MM.1S (cell line): ENCODE results near the gene REG3G.

Experiments used
- DNase-seq: peaks from one replicate; pipeline ENCODE4 v3.0.0-alpha.2; 2015
- H2AFZ ChIP-seq: fragments of 300-600 bp; sonication (generic); 2 replicates; pipeline ENCODE4 v1.6.0; 2016; ENCODE audit warnings: antibody characterized with exemption, low read length
- H3F3A ChIP-seq: fragments of 300-600 bp; sonication (generic); 2 replicates; pipeline ENCODE4 v1.6.1; 2016; ENCODE audit warnings: mild to moderate bottlenecking, antibody characterized with exemption, low read length, moderate library complexity, mixed read lengths; ENCODE audit not compliant: insufficient read depth
- H3K27ac ChIP-seq: fragments of 300-600 bp; sonication (generic); 2 replicates; pipeline ENCODE4 v1.5.1; 2016; ENCODE audit warnings: mild to moderate bottlenecking, low read length
- H3K27me3 ChIP-seq: fragments of 300-600 bp; sonication (generic); replicated peaks from 2 replicates; pipeline ENCODE4 v1.6.0; 2016; ENCODE audit warnings: low read length; ENCODE audit not compliant: insufficient read depth
- H3K36me3 ChIP-seq: fragments of 300-600 bp; sonication (generic); replicated peaks from 2 replicates; pipeline ENCODE4 v1.6.1; 2016; ENCODE audit warnings: mild to moderate bottlenecking, low read length, mixed read lengths; ENCODE audit not compliant: insufficient read depth
- H3K4me1 ChIP-seq: fragments of 300-600 bp; sonication (generic); 2 replicates; pipeline ENCODE4 v1.6.1; 2016; ENCODE audit warnings: low read length, mixed read lengths
- H3K4me2 ChIP-seq: fragments of 300-600 bp; sonication (generic); 2 replicates; pipeline ENCODE4 v1.6.0; 2016; ENCODE audit warnings: low read depth, low read length
- H3K4me3 ChIP-seq: fragments of 300-600 bp; sonication (generic); 2 replicates; pipeline ENCODE4 v1.5.1; 2016; ENCODE audit warnings: low read length, mixed read lengths
- H3K79me2 ChIP-seq: fragments of 300-600 bp; sonication (generic); 2 replicates; pipeline ENCODE4 v1.6.1; 2016; ENCODE audit warnings: mixed run types, low read length, mixed read lengths
- H3K9ac ChIP-seq: fragments of 300-600 bp; sonication (generic); 2 replicates; pipeline ENCODE4 v1.6.1; 2016; ENCODE audit warnings: low read length, mixed read lengths
- H3K9me2 ChIP-seq: fragments of 300-600 bp; sonication (generic); replicated peaks from 2 replicates; pipeline ENCODE4 v1.6.1; 2016; ENCODE audit warnings: mild to moderate bottlenecking, low read length, mixed read lengths; ENCODE audit not compliant: insufficient read depth
- H3K9me3 ChIP-seq: fragments of 300-600 bp; sonication (generic); replicated peaks from 2 replicates; pipeline ENCODE4 v1.6.1; 2016; ENCODE audit warnings: mild to moderate bottlenecking, low read length, mixed read lengths; ENCODE audit not compliant: insufficient read depth
- H4K20me1 ChIP-seq: fragments of 300-600 bp; sonication (generic); 2 replicates; pipeline ENCODE4 v1.6.1; 2016; ENCODE audit warnings: mild to moderate bottlenecking, low read length, moderate library complexity, mixed read lengths; ENCODE audit not compliant: insufficient read depth
- EZH2 ChIP-seq: fragments of 300-600 bp; sonication (generic); optimal IDR thresholded peaks from 2 replicates; pipeline ENCODE3; 2017; ENCODE audit warnings: low read depth, mild to moderate bottlenecking, antibody characterized with exemption, low read length, mixed read lengths
- EZH2phosphoT487 ChIP-seq: fragments of 300-600 bp; sonication (generic); IDR thresholded peaks from 2 replicates; pipeline ENCODE4 v1.6.1; 2018; ENCODE audit warnings: antibody characterized with exemption, low read length
- TF ChIP-seq, protein P1 (sequence below): fragments of 300-600 bp; sonication (generic); IDR thresholded peaks from 2 replicates; pipeline ENCODE4 v1.5.1; 2016; ENCODE audit warnings: antibody characterized with exemption, low read length, mixed read lengths

REG3G gene

GRCh38 chr2:79013629-79014028 lies 11.9 kb upstream of the REG3G start:
- no peak overlapping the region for H3K4me2 ChIP-seq

DNA sequence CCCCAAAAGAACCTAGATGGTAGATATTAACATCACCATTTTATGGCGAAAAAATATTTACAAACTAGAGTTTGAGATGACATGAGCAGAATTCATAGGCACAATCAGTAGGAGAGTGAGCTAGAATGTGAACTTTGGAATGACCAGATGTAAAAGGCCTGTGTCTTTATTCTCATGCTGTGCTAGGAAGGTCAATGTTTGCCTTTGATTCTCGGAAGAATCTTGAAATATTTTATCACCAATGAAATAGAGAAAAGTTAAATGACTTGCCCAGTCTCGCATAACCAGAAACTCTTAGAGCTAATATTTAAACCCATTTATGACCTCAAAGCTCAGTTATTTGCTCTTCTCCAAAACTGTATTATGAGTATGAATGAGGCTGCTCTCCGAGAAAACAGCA lies 9.2 kb upstream of the REG3G start:
- H2AFZ ChIP-seq, result no peak overlapping the region
- H3F3A ChIP-seq, result no peaks in the 10 kb centered on the region
- no peaks in the 10 kb centered on the region for H3K36me3 ChIP-seq
- H4K20me1 ChIP-seq, result no peaks in the 10 kb centered on the region
- no peak overlapping the region for H3K9ac ChIP-seq
- H3K4me1 ChIP-seq, result no peaks in the 10 kb centered on the region
- H3K79me2 ChIP-seq, result no peaks in the 10 kb centered on the region
- TF ChIP-seq, protein P1, sequence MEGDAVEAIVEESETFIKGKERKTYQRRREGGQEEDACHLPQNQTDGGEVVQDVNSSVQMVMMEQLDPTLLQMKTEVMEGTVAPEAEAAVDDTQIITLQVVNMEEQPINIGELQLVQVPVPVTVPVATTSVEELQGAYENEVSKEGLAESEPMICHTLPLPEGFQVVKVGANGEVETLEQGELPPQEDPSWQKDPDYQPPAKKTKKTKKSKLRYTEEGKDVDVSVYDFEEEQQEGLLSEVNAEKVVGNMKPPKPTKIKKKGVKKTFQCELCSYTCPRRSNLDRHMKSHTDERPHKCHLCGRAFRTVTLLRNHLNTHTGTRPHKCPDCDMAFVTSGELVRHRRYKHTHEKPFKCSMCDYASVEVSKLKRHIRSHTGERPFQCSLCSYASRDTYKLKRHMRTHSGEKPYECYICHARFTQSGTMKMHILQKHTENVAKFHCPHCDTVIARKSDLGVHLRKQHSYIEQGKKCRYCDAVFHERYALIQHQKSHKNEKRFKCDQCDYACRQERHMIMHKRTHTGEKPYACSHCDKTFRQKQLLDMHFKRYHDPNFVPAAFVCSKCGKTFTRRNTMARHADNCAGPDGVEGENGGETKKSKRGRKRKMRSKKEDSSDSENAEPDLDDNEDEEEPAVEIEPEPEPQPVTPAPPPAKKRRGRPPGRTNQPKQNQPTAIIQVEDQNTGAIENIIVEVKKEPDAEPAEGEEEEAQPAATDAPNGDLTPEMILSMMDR, result no peak
- TF ChIP-seq EZH2 (no peak), EZH2phosphoT487 (no peak)
- H3K27ac ChIP-seq, result no peak overlapping the region
- no peak for DNase-seq
- no peaks in the 10 kb centered on the region for H3K27me3 ChIP-seq
- no peaks in the 10 kb centered on the region for H3K9me2 ChIP-seq
- no peak overlapping the region for H3K4me2 ChIP-seq
- no peaks in the 10 kb centered on the region for H3K9me3 ChIP-seq
- H3K4me3 ChIP-seq, result no peak overlapping the region

More at GRCh38 chr2:79013629-79014028, 11.9 kb upstream of the REG3G start:
- no peak overlapping the region for H2AFZ ChIP-seq
- no peaks in the 10 kb centered on the region for H3K79me2 ChIP-seq
- H3K9ac ChIP-seq, result no peak overlapping the region
- no peak overlapping the region for H3K4me3 ChIP-seq
- no peaks in the 10 kb centered on the region for H3F3A ChIP-seq
- no peaks in the 10 kb centered on the region for H3K9me3 ChIP-seq
- H4K20me1 ChIP-seq, result no peaks in the 10 kb centered on the region
- H3K27me3 ChIP-seq, result no peaks in the 10 kb centered on the region
- no peaks in the 10 kb centered on the region for H3K9me2 ChIP-seq
- no peak overlapping the region for H3K27ac ChIP-seq
- TF ChIP-seq, protein P1, result no peak
- TF ChIP-seq EZH2, result no peak
- TF ChIP-seq EZH2phosphoT487, result no peak
- H3K36me3 ChIP-seq, result no peaks in the 10 kb centered on the region
- H3K4me1 ChIP-seq, result no peaks in the 10 kb centered on the region
- no peak for DNase-seq

- H3K27ac ChIP-seq, result no peak overlapping the region
- H3K27me3 ChIP-seq, result no peaks in the 10 kb centered on the region
- no peaks in the 10 kb centered on the region for H3K79me2 ChIP-seq
- H4K20me1 ChIP-seq, result no peaks in the 10 kb centered on the region
- H3F3A ChIP-seq, result no peaks in the 10 kb centered on the region
- no peaks in the 10 kb centered on the region for H3K9me2 ChIP-seq
- no peaks in the 10 kb centered on the region for H3K36me3 ChIP-seq
- H3K4me3 ChIP-seq, result no peak overlapping the region
- DNase-seq, result no peak
- no peak overlapping the region for H2AFZ ChIP-seq
- no peaks in the 10 kb centered on the region for H3K4me1 ChIP-seq
- TF ChIP-seq, protein P1, result no peak
- TF ChIP-seq EZH2phosphoT487 (no peak), EZH2 (no peak)
- H3K4me2 ChIP-seq, result no peak overlapping the region
- no peak overlapping the region for H3K9ac ChIP-seq
- no peaks in the 10 kb centered on the region for H3K9me3 ChIP-seq
These were observed 559 bp downstream of the REG3G start for GRCh38 chr2:79026061-79026460.
